ENCODE measurements around the gene TLE5.
"Not testable (repeated sequence)": the region's sequence is repeated elsewhere in the genome, so short reads cannot be mapped to it uniquely, and the experiment has no call there.

The TLE5 gene

DNA sequence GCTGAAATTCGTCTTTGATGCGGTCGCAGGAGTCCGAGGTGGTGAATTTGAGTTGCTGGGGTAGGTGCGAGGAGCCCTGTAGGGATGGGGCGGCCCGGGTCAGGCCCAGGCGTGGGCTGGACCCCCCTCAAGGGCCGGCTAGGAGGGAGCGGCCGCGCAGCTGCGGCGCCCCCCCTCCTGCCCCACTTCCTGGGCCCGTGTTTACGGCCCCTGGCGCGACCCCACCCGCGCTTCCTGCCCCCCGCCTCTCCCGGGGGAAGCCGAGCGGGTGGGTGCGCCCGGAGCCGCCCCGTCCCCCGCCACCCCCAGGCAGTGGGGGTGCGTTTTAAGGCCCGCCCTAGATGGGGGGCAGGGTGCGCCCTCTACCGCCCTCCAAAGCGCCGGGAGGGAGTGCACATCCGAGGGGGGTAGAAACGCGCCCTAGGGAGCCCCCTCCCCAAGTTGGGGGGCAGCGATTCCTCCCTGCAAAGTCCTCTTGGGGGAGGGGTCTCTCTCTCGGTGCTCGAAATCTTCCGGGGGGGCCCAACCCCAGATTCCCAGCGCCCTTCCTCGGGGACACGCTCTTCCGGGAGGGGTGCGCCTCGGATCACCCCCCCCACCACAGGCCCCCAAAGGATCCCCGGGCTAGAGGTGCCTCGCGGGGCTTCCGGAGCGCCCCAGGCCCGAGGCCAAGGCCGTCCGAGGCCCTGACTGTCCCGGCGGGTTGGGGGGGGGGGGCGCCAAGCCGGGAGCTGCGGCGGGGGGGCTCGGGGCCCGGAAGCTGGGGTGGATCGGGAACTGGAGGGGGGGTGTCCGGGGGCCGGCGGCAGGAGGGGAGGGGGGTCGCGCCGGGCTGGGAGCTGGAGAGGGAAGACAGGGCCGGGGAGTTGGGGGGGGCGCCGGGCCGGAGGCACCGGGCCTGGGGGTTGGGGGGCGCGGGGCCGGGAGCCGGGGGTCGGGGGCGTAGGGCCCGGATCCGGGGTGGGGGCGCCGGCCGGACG lies 823 bp downstream of the TLE5 start:
- DNase-seq (ENCODE audit: low read depth in 1 of 2, low spot score in 1 of 2), result peak; percentile 46 to 63

DNA sequence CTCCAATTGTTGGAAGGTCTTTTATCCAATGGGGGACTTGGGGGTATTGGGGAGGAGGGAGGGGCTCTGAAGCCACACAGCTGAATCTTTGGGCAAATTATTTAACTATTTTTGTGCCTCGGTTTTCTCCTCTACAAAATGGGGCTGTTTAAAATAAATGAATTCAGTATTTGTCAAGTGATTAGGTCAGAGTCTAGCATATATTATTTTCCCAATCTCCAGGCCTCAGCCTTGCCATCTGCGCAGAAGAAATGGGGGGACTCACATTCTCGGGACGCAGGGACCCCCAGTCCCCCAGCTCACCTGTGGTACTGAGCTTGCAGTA lies 1.5 kb downstream of the TLE5 start:
- no peak for DNase-seq (ENCODE audit: low read depth in 1 of 2, low spot score in 1 of 2)

DNA sequence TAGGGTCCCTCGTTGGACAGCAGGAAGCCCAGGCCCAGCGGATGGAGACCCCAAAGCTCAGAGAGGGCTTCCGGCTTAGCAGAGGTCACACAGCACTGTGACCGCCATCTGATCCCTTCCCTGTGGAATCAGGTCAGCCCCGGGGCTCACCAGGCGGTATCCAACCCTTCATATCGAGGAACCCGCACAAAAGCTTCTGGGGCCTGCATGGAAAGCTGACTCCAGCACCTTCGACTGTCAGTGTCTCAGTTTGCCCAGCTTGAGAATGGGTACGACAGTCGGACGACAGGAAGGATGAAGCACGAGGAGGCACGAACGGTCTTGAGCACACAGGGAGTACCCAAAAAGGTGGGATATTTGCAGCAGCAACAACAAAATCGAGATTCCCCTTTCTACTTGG lies 2.6 kb downstream of the TLE5 start:
- no peak for DNase-seq (ENCODE audit: low read depth in 1 of 2, low spot score in 1 of 2)

DNA sequence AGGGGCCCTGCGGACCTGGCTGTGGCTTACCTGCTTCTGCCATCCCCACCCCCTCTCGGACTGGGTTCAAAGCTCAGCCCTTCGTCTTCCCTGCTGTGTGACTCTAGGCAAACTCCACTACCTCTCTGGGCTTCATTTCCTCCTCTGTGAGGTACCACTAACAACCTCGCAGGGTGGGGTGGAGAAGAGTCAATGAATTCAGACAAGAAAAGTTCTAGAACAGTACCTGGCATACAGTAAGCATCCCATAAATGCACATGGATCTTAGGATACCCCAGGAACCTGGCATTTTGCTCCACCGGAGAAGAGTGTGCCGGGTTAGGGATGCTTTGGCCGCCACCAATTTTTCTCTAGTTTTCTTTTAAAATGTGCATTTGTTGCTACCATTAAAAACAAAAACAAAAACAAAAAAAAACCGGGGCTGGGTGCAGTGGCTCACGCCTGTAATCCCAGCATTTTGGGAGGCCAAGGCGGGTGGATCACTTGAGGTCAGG lies 3.4 kb downstream of the TLE5 start:
- DNase-seq (ENCODE audit: low read depth in 1 of 2, low spot score in 1 of 2), result no peak

DNA sequence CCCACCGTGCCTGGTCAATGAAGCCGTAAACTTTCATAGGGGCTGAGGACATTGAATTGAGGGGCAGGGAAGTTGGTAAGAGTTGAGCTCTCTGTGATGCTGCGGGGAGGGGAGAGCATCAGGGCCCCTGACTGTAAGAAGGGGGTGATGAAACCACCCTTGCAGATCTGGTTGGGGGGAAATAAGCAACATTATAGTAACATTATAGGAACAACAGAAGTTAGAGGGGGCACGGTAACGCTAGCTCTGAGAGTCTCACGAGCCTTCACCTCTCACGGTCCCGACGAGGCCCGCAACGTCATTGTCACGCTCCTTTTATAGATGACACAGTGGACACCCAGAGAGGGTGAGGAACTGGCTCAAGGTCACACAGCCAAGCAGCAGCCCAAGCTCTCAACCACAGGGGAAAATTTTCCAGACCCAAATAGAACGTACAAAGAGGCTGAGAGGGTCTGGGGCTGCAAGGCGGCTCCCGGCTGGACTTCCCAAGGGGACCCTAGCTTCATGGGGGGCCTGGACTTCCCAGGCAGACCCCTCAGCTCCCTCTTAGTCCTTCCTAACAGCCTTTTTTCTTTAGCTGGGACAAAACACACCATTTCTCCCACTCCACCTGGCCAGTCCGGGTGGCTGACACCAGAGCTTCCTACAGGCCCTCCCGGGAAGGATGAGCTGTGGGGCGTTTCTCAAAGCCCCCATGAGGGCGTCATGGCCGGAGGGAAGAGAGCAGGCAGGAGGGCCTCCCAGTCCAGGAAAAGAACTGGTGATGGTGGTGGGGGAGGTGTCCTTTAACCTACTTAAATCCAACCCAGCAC lies 4.1 kb downstream of the TLE5 start:
- DNase-seq (ENCODE audit: low read depth in 1 of 2, low spot score in 1 of 2), result no peak

DNA sequence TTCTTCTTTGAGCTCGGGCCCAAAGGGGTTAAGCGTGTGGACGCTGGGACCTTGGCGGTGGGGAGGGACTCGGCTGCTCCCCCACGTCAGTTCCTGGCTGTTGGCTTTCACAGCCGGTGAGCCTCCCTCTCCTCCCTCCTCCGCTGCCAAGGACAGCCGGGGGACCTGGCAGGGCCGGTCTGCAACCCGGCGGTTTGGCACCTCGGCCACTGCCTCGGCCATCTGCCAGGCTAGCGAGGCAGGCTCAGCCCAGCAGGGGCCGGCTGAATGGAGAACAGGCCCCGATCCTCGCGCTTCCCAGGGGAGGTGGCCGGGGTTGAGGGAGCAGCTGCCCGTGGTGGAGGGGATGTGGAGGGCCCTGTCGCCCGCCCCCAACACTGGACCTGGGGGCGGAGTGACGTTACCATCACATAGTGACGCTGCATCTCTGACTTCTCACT lies 5.0 kb downstream of the TLE5 start:
- DNase-seq (ENCODE audit: low read depth in 1 of 2, low spot score in 1 of 2), result no peak

- no peak for DNase-seq (ENCODE audit: low read depth in 1 of 2, low spot score in 1 of 2)
Measured at GRCh38 chr19:3056417-3057088, 5.7 kb downstream of the TLE5 start.

- no peak for DNase-seq (ENCODE audit: low read depth in 1 of 2, low spot score in 1 of 2)
Measured at GRCh38 chr19:3055741-3056416, 6.4 kb downstream of the TLE5 start.

GRCh38 chr19:3054972-3055740 lies 7.1 kb downstream of the TLE5 start:
- DNase-seq (ENCODE audit: low read depth in 1 of 2, low spot score in 1 of 2), result no peak

DNA sequence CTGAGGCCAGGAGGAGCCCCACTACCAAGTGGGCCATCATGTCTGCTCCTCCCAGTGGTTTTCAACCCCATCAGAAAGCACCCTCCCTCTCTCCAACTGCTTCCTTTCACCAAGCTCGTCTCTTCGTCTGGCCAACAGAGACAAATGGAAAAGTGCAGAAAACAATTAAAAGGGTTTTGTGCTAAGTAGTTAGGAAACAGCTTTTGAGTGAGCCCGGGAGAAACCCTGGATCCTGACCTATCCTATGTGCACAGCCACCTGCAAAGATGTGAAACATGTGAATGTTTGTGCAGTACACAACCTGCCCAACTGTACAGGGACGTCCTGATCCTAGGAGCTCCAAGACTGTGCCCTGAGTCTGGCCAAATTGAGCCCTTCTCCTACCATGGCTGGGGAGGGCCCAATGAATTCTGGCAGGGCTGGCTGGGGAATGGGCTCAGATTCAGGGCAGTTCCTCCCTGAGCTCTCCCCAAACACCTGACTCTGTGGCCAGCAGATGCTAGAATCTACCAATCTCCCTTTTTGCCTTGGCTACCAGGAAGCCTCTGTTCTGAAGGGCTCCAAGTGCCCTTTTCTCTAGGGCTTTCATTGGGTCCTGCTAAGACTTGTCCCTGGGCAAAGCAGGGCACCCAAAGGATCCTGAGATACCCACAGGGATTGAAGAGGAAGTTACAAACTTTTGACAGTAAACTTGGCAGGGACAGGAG lies 7.9 kb downstream of the TLE5 start:
- no peak for DNase-seq (ENCODE audit: low read depth in 1 of 2, low spot score in 1 of 2)

DNA sequence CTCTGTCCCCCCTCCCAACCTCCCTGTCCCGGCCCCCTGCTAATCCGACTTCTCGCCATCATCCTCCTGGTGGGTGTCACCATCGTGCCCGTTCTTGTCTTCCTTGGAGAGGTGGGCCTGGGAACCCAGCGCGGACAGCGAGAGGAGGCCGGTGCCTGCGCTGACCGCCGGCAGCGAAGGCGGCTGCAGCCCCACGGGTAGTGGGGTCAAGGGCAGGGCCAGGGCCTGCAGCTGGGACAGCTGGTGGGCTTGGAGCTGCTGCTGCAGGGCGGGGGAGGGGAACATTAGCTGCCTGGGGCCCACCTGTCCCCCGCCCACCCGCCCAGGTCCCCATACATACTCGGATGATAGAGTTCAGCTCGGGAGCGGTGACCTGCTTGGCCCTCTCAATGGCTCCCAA lies 8.5 kb downstream of the TLE5 start:
- no peak for DNase-seq (ENCODE audit: low read depth in 1 of 2, low spot score in 1 of 2)

DNA sequence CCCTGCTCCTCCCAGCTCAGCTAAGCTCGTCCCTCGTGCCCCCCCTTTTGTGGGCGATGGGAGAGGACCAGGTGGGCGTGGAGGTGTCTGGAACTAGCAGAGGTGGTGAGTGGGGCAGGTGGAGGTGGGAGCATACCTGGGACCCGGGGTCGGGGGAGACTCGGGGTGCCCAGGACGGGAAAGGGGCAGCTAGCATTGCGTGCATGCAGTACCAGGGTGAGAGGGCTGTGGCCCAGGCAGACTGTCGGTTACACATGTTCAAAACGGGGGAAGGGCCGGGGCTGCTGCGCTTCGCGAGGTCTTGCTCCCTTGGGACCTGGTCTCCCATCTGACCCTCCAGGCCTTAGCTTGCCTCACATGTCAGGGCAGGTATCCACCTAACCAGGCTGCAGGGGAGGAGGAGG lies 9.1 kb downstream of the TLE5 start:
- no peak for DNase-seq (ENCODE audit: low read depth in 1 of 2, low spot score in 1 of 2)

GRCh38 chr19:3050016-3050415 lies 12.3 kb downstream of the TLE5 start:
- not testable (repeated sequence) for DNase-seq (ENCODE audit: low read depth in 1 of 2, low spot score in 1 of 2)

DNA sequence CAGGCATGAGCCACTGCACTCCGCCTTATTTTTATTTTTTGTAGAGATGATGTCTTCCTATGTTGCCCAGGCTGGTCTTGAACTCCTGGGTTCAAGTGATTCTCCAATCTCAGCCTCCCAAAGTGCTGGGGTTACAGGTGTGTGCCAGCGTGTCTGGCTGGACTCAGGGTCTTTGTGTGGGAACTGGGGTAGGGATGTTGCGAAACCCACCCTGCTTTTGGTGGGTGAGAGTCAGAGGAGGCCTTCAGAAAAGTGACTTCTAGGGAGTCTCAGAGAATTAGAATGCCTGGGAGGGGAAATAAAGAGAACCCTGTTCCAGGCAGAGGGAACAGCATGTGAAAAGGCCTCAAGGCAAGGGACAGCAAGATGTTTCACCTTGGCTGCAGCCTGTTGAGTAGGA lies 13.2 kb downstream of the TLE5 start:
- DNase-seq (ENCODE audit: low read depth in 1 of 2, low spot score in 1 of 2), result no peak

DNA sequence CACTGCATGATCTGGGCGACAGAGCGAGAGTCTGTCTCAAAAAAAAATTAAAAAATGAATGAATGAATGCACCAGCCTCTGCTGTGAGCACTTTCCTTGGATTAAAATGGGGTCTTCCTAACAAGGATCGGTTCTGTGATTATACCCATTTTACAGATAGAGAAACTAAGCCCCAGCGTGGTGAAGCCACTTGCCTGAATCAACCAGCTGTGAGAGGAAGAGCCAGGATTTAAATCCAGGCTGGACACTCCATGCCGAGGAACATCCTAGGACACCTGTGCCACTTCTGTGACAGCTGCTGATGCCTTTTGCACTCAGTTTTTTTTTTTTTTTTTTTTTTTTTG lies 14.1 kb downstream of the TLE5 start:
- DNase-seq (ENCODE audit: low read depth in 1 of 2, low spot score in 1 of 2), result no peak

DNA sequence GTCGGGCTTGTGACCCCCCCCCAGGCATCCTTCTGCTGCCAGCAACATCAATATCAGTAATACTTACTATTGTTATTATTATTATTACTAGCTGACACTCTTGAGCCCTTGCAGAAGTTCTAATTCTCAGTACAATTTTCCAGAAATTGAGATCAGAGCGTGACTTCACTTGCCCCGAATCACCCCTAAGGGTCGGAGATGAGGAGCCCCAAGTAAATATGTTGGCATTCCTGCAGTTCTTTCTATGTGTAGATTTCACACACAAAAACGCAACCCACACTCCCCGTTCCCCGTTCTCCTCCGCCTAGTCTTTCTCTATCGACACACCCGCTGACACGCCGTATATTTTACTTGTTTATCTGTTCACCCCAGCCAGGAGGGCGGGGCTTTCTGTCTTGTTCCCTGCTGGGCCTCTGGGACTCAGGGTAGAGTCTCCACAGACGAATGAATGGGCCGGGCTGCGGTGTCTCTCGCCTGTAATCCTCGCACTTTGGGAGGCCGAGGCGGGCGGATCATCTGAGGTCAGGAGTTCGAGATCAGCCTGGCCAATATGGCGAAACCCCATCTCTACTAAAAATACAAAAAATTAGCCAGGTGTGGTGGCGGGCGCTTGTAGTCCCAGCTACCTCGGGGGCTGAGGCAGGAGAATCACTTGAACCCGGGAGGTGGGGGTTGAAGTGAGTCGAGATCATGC lies 14.7 kb downstream of the TLE5 start:
- DNase-seq (ENCODE audit: low read depth in 1 of 2, low spot score in 1 of 2), result peak; percentile 39 to 52

DNA sequence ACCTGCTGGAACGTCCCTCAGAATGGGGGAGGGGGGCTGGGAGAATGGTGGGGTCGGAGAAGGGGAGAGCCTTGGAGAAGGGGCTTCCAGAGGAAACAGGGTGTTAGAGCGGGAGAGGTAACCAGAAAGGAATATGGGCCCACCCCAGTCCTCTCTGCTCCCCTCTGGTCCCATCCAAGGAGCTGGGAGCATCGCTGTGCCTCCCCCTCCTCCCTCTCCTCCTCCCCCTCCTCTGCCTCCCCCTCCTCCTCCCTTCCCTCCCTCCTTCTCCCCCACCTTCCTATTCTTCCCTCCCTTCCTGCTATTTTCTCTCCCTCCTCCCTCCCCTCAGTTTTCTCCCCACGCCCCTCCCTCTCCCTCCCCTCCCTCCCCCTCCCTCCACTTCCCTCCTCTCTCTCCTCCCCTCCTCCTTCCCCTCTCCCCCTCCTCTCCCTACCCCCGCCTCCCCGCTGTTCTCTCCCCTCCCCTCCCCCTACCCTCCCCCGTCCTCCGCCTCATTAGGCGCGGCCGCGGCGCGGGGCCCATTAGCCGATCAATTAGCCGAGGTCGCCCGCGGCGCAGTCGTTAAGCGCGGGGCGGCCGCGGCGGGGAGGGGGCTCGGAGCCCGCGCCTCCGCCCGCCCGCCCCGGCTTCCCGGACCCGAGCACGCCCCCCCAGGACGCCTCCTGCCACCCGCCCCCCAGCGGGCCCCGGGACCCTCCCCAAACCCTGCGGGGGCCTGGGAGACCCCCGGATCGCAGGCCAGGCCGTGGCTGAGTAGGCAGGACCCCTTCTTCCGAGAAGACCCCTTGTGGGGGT lies 15.4 kb downstream of the TLE5 start:
- DNase-seq (ENCODE audit: low read depth in 1 of 2, low spot score in 1 of 2), result no peak
